PFSK-1 (cell line): ENCODE measurements around the gene FOSL2.

Experiments used
- FOXP2 ChIP-seq: optimal IDR thresholded peaks from 2 replicates; pipeline ENCODE3; 2011; ENCODE audit warnings: borderline replicate concordance, control low read depth, inconsistent platforms; ENCODE audit not compliant: insufficient read depth; ENCODE audit errors: extremely low read length, extremely low read depth
- POLR2AphosphoS5 ChIP-seq: IDR thresholded peaks from 2 replicates; pipeline ENCODE4 v1.6.1; 2012; ENCODE audit warnings: low read depth, mild to moderate bottlenecking, control low read depth, low read length, moderate library complexity
- REST ChIP-seq, 2 experiments: IDR thresholded peaks; 2 replicates each; pipeline versions ENCODE4 v1.6.1 to v1.8.0; 2011 to 2012; ENCODE audit warnings: low read depth in 2 of 2, low read length in 2 of 2, control low read depth in 1 of 2, inconsistent platforms in 1 of 2, mild to moderate bottlenecking in 1 of 2, moderate library complexity in 1 of 2; ENCODE audit not compliant: insufficient read depth in 1 of 2
- SIN3A ChIP-seq: IDR thresholded peaks from 2 replicates; pipeline ENCODE4 v1.6.1; 2012; ENCODE audit warnings: mild to moderate bottlenecking, low read length, moderate library complexity, borderline replicate concordance; ENCODE audit not compliant: insufficient read depth
- TAF1 ChIP-seq: IDR thresholded peaks from 2 replicates; pipeline ENCODE4 v1.6.1; 2012; ENCODE audit warnings: low read length, control low read depth, borderline replicate concordance; ENCODE audit not compliant: insufficient read depth

The FOSL2 gene

GRCh38 chr2:28401948-28402550, 9.4 kb downstream of the FOSL2 start:
- TF ChIP-seq REST (IDR thresholded peaks at IDR 0.05; ENCODE audit: insufficient read depth in 1 of 2, low read depth in 2 of 2, low read length in 2 of 2), result no peak
- TF ChIP-seq POLR2AphosphoS5, result no peak
- no peak for TF ChIP-seq FOXP2
- TF ChIP-seq SIN3A, result no peak
- no peak for TF ChIP-seq TAF1

GRCh38 chr2:28403370-28403956, 10.8 kb downstream of the FOSL2 start:
- TF ChIP-seq SIN3A, result no peak
- no peak for TF ChIP-seq POLR2AphosphoS5
- no peak for TF ChIP-seq FOXP2
- TF ChIP-seq TAF1, result no peak
- TF ChIP-seq REST (IDR thresholded peaks at IDR 0.05; ENCODE audit: insufficient read depth in 1 of 2, low read depth in 2 of 2, low read length in 2 of 2), result no peak

- no peak for TF ChIP-seq POLR2AphosphoS5
- no peak for TF ChIP-seq SIN3A
- TF ChIP-seq REST (IDR thresholded peaks at IDR 0.05; ENCODE audit: insufficient read depth in 1 of 2, low read depth in 2 of 2, low read length in 2 of 2), result no peak
- TF ChIP-seq FOXP2, result no peak
- TF ChIP-seq TAF1, result no peak
These were observed 11.4 kb downstream of the FOSL2 start for GRCh38 chr2:28404086-28404485.

GRCh38 chr2:28405537-28405936, 12.9 kb downstream of the FOSL2 start:
- TF ChIP-seq POLR2AphosphoS5 (no peak), TAF1 (no peak), SIN3A (no peak), FOXP2 (no peak), REST (IDR thresholded peaks at IDR 0.05; ENCODE audit: insufficient read depth in 1 of 2, low read depth in 2 of 2, low read length in 2 of 2) (no peak)
